Small intestine (tissue), 7 donors: ENCODE results near the gene CNKSR3. TPM values are rescaled to one million over a fixed set of nuclear protein-coding genes. Genes with fewer than 3 reads are reported as not detected.
A peak's percentile ranks its signal among the peaks of the same experiment; 100 is the strongest.
"Not testable (repeated sequence)": the region's sequence is repeated elsewhere in the genome, so short reads cannot be mapped to it uniquely, and the experiment has no call there.

Experiments
- DNase-seq, 2 donors: peaks; one replicate each; pipeline versions ENCODE4 v3.0.0 to v3.0.0-alpha.2; 2013
- FAIRE-seq: peaks from 2 replicates; lab custom pipeline; 2012; peaks lifted over from hg19 to GRCh38; lab: Jason Lieb, UNC
- H3K27ac ChIP-seq, 3 donors: one replicate each; pipeline ENCODE4 v1.5.1; 2013; ENCODE audit warnings: low read length in 2 of 3, mild to moderate bottlenecking in 2 of 3, control low read depth in 1 of 3, inconsistent platforms in 1 of 3, low read depth in 1 of 3, moderate library complexity in 1 of 3
- H3K27me3 ChIP-seq, 3 donors: one replicate each; pipeline ENCODE4 v1.6.1; 2013; ENCODE audit warnings: low read length in 3 of 3, inconsistent platforms in 1 of 3; ENCODE audit not compliant: control insufficient read depth in 3 of 3, insufficient read depth in 3 of 3
- H3K36me3 ChIP-seq, 3 donors: one replicate each; pipeline ENCODE4 v1.6.1; 2013; ENCODE audit warnings: low read length in 3 of 3, inconsistent platforms in 1 of 3, low read depth in 1 of 3, mild to moderate bottlenecking in 1 of 3, moderate library complexity in 1 of 3; ENCODE audit not compliant: control insufficient read depth in 3 of 3, insufficient read depth in 2 of 3
- H3K4me1 ChIP-seq, 3 donors: one replicate each; pipeline ENCODE4 v1.6.1; 2013; ENCODE audit warnings: low read length in 2 of 3, inconsistent platforms in 1 of 3, low read depth in 1 of 3, mild to moderate bottlenecking in 1 of 3, moderate library complexity in 1 of 3; ENCODE audit not compliant: control insufficient read depth in 3 of 3, insufficient read depth in 2 of 3
- H3K4me3 ChIP-seq, 3 donors: one replicate each; pipeline ENCODE4 v1.5.1; 2013; ENCODE audit warnings: low read length in 3 of 3, control low read depth in 1 of 3, inconsistent platforms in 1 of 3, low read depth in 1 of 3, mild to moderate bottlenecking in 1 of 3, moderate library complexity in 1 of 3
- H3K9me3 ChIP-seq, 2 donors: one replicate each; pipeline ENCODE4 v1.6.1; 2013; ENCODE audit warnings: low read depth in 1 of 2, low read length in 1 of 2; ENCODE audit not compliant: control insufficient read depth in 2 of 2, insufficient read depth in 1 of 2
- WGBS, 3 donors: extraction: QIAGEN DNeasy Blood & Tissue Kit; methylation state at CpG; one replicate each; pipeline ENCODE4 v1.1.7; 2013; 5-methylcytosine and 5-hydroxymethylcytosine counted together
- polyA plus RNA-seq, 4 donors: library from polyadenylated mRNA; stranded (reverse) in 3 of 4; unstranded in 1 of 4; fragments of 200-250 nt in 3 of 4; fragments of 120-200 nt in 1 of 4; gene quantifications; one replicate each; pipeline versions ENCODE4 v1.2.1 to v1.2.3, GENCODE V29; 2013
- donor health status: healthy with polysubstance abuse.
- donor health status: control.
- donor health status: control.
- donor health status: Bipolar disorder and iron deficiency.
- donor health status: healthy.

CNKSR3 gene
- polyA plus RNA-seq, 4 donors: 10.6 to 34.6 (median 11.6) TPM

DNA sequence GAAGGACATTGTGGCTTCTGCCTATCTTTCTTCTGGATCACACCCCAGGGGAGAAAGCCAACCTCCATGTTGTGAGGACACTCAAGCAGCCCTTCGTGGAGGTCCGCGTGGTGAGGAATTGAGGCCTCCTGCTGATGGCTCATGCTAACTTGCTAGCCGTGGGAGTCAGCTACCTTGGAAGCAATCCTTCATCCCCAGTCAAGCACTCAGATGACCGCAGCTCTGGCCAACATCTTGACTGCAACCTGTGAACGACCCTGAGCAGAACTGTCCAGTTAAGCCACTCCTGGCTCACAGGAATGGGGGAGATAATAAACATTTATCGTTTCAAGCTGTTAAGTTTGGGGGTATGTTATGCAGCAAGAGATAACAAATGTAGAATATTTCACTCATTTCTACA lies 10.9 kb upstream of the CNKSR3 start:
- Histone ChIP-seq H3K4me3 (no peak overlapping the region), H3K27ac (no peak overlapping the region), H3K27me3 (no peaks in the 10 kb centered on the region), H3K9me3 (peaks cover 0 to 4% of the 10 kb centered on the region in 2 donors), H3K4me1 (peaks cover 0 to 2% (median 0%) of the 10 kb centered on the region in 3 donors), H3K36me3 (no peaks in the 10 kb centered on the region)
- WGBS, 3 donors: 86 to 92% (median 91%) methylated on average over 7 of the region's 7 CpGs
- FAIRE-seq (no peak), DNase-seq (no peak)

DNA sequence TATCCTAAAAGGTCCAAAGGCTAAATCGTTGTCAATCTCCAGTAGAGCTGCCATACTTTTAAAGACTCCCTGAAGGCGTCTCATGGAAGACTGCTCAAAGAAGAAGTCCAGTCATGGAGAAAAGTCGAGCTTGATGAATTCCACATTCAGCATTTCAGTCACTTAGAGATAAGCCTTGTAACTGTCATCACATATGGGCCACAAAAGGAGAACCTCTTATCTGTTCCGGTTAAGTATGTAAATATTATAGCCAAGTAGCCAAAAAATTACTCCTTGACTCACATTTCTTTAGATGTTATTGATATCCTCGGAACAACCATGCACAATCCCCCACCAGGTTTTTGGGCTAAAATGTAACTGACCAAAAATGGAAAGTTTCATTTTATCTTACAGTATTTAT lies 9.8 kb upstream of the CNKSR3 start:
- DNase-seq: peak in 1 of 2 donors; percentile 24
- H3K4me3 ChIP-seq: no peak overlapping the region
- H3K36me3 ChIP-seq: no peaks in the 10 kb centered on the region
- peaks cover 0 to 2% (median 0%) of the 10 kb centered on the region in 3 donors for H3K4me1 ChIP-seq
- FAIRE-seq: no peak
- 17 to 40% (median 37%) methylated on average over 5 of the region's 5 CpGs for WGBS, 3 donors
- no peaks in the 10 kb centered on the region for H3K27me3 ChIP-seq
- peaks cover 0 to 4% of the 10 kb centered on the region in 2 donors for H3K9me3 ChIP-seq
- H3K27ac ChIP-seq: no peak overlapping the region

- Histone ChIP-seq H3K27me3 (no peaks in the 10 kb centered on the region), H3K4me1 (peaks cover 0 to 8% (median 2%) of the 10 kb centered on the region in 3 donors)
These were observed 7.9 kb upstream of the CNKSR3 start for GRCh38 chr6:154518396-154518795.

GRCh38 chr6:154516276-154516675 lies 5.8 kb upstream of the CNKSR3 start:
- FAIRE-seq (no peak), DNase-seq (no peak)
- H3K27ac ChIP-seq: no peak overlapping the region
- WGBS, 3 donors: 76 to 92% (median 89%) methylated on average over 5 of the region's 5 CpGs
- H3K27me3 ChIP-seq: no peaks in the 10 kb centered on the region
- no peaks in the 10 kb centered on the region for H3K36me3 ChIP-seq
- H3K9me3 ChIP-seq: peaks cover 0 to 1% of the 10 kb centered on the region in 2 donors
- H3K4me1 ChIP-seq: peaks cover 2 to 25% (median 6%) of the 10 kb centered on the region in 3 donors
- H3K4me3 ChIP-seq: no peak overlapping the region

More at GRCh38 chr6:154518396-154518795, 7.9 kb upstream of the CNKSR3 start:
- DNase-seq (no peak), FAIRE-seq (no peak)
- no peak overlapping the region for H3K4me3 ChIP-seq
- H3K27ac ChIP-seq: no peak overlapping the region
- WGBS, 3 donors: 80 to 89% (median 86%) methylated on average over 6 of the region's 6 CpGs
- H3K36me3 ChIP-seq: no peaks in the 10 kb centered on the region
- H3K9me3 ChIP-seq: peaks cover 0 to 4% of the 10 kb centered on the region in 2 donors

DNA sequence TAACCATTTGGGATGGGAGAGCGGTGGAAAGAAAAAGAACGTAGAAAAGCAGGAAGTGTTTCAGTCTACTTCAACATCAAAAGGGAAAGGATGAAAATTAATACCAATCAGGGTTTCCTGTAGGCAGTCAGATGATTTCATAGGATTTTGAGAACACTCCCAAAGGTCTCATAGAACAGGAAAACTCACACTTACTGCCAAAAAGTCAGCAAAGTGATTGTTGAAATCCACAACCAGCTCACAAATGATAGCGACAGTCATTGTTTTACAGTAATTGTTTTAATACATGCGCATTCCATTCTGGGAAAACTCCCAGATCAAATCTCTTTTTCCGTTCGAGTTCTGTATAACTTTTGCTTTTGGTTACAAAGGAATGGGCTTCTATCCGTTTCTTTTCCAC lies 5.3 kb upstream of the CNKSR3 start:
- DNase-seq (no peak), FAIRE-seq (no peak)
- Histone ChIP-seq H3K36me3 (no peaks in the 10 kb centered on the region), H3K4me1 (peaks cover 2 to 25% (median 6%) of the 10 kb centered on the region in 3 donors), H3K4me3 (no peak overlapping the region), H3K27ac (no peak overlapping the region), H3K9me3 (no peaks in the 10 kb centered on the region), H3K27me3 (no peaks in the 10 kb centered on the region)
- WGBS, 3 donors: 54 to 77% (median 73%) methylated on average over 7 of the region's 7 CpGs

- not testable (repeated sequence) for H3K36me3 ChIP-seq, H3K9me3 ChIP-seq, H3K4me3 ChIP-seq, H3K27ac ChIP-seq, DNase-seq, FAIRE-seq, H3K27me3 ChIP-seq
- WGBS, 3 donors: 84 to 90% (median 88%) methylated on average over 3 of the region's 3 CpGs
- peaks cover 2 to 23% (median 6%) of the 10 kb centered on the region in 3 donors for H3K4me1 ChIP-seq
These were observed 4.6 kb upstream of the CNKSR3 start for GRCh38 chr6:154515076-154515475.

DNA sequence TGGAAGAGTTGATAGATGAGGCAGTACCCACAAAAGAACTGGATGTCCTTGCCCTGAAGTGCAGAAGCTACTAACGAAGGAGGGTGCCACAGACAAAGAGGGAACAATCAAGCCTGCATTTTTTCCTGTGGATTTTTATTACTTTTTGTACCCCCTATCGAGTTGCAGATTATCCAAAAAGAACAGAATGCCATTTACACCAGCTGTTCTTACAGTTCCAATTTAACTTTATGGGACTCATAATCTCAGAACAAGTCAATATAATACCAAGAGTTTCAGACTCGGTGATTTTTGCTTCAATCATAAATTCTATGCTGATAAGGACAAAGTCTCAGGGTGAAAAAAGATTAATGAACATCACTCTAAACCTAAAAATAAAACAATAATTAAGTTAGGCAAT lies 4.0 kb upstream of the CNKSR3 start:
- whole genome bisulfite sequencing, 3 donors: 20 to 59% (median 46%) methylated on average over 3 of the region's 3 CpGs
- peak in 1 of 2 donors; percentile 24 for DNase-seq
- H3K27me3 ChIP-seq: no peaks in the 10 kb centered on the region
- no peak for FAIRE-seq
- no peaks in the 10 kb centered on the region for H3K9me3 ChIP-seq
- no peak overlapping the region for H3K27ac ChIP-seq
- peaks cover 2 to 23% (median 6%) of the 10 kb centered on the region in 3 donors for H3K4me1 ChIP-seq
- no peaks in the 10 kb centered on the region for H3K36me3 ChIP-seq
- H3K4me3 ChIP-seq: no peak overlapping the region

- H3K27me3 ChIP-seq: no peaks in the 10 kb centered on the region
- H3K4me1 ChIP-seq: peaks cover 2 to 23% (median 6%) of the 10 kb centered on the region in 3 donors
- H3K27ac ChIP-seq: no peak overlapping the region
- H3K36me3 ChIP-seq: no peaks in the 10 kb centered on the region
- no peak for DNase-seq
- H3K9me3 ChIP-seq: no peaks in the 10 kb centered on the region
- FAIRE-seq: no peak
- no peak overlapping the region for H3K4me3 ChIP-seq
- WGBS, 3 donors: 39 to 59% (median 44%) methylated on average over 5 of the region's 5 CpGs
These were observed 3.3 kb upstream of the CNKSR3 start for GRCh38 chr6:154513601-154514320.
